D721Med (cell line): Measurements from ENCODE around the gene ERAP2.

Experiments
- DNase-seq: peaks from one replicate; pipeline ENCODE4 v3.0.0; 2011; ENCODE audit warnings: low spot score; ENCODE audit not compliant: insufficient read length
- FAIRE-seq: peaks from 2 replicates; lab custom pipeline; 2011; peaks lifted over from hg19 to GRCh38; lab: Jason Lieb, UNC
- CTCF ChIP-seq: IDR thresholded peaks from 2 replicates; pipeline ENCODE4 v1.5.1; 2012; ENCODE audit warnings: mild to moderate bottlenecking, control low read depth; ENCODE audit not compliant: insufficient read depth; ENCODE audit errors: missing control alignments

Gene ERAP2

GRCh38 chr5:96881511-96882115 is 5.3 kb downstream of the ERAP2 start:
- DNase-seq (no peak), FAIRE-seq (no peak)
- no peak for TF ChIP-seq CTCF

- FAIRE-seq (no peak), DNase-seq (no peak)
- no peak for TF ChIP-seq CTCF
Measured at GRCh38 chr5:96883871-96884270, 7.6 kb downstream of the ERAP2 start.

- no peak for TF ChIP-seq CTCF
- no peak for FAIRE-seq
- DNase-seq, result no peak
Measured at GRCh38 chr5:96884995-96885394, 8.7 kb downstream of the ERAP2 start.

- DNase-seq (no peak), FAIRE-seq (no peak)
- TF ChIP-seq CTCF, result no peak
Measured at GRCh38 chr5:96885518-96886338, 9.4 kb downstream of the ERAP2 start.

GRCh38 chr5:96893342-96893741 is 17.0 kb downstream of the ERAP2 start:
- no peak for FAIRE-seq
- no peak for DNase-seq
- no peak for TF ChIP-seq CTCF

GRCh38 chr5:96896276-96896675 is 20.0 kb downstream of the ERAP2 start:
- DNase-seq (no peak), FAIRE-seq (no peak)
- no peak for TF ChIP-seq CTCF

- FAIRE-seq, result no peak
- DNase-seq, result no peak
- TF ChIP-seq CTCF, result no peak
Measured at GRCh38 chr5:96896806-96897205, 20.5 kb downstream of the ERAP2 start.
